ENCODE measurements around the gene STUM.
A peak's percentile ranks its signal among the peaks of the same experiment; 100 is the strongest.

STUM gene

DNA sequence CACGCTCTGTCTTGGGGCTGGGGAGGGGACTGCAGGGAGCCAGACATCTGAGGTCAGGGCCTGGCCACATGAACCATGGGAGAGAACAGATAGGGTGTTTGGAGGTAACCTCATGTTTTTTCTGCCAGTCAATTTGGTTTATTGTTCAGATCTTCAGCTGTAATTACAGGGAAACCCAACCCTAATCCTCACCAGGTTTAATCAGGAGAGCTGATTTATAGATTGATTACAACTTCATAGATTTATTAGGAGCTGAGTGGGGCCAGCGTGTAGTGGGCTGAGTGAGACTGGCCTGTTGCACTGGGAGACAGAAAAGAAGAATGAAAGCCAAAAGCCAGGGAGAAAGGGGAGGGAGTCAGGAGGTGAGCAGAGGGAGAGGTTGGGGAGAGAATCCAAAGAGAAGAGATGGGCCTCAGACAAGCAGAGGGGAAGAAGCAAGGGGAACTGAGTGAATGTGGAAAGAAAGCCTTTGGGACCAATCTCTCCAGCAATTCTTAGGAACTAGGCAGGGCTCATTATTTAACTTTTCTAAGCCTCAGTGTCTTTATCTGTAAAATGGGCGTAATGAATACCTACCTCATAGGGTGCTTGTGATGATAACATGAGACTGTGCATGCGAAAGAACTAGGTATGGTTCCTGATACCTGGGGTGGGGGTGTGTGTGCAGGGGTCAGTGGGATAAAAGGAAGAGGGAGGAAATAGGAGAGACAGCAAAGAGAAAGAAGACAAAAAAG lies 17.0 kb upstream of the STUM start:
- no peak for DNase-seq (ENCODE audit: low read depth)
- H3K4me3 ChIP-seq (ENCODE audit: low read depth, low read length): no peak overlapping the region

DNA sequence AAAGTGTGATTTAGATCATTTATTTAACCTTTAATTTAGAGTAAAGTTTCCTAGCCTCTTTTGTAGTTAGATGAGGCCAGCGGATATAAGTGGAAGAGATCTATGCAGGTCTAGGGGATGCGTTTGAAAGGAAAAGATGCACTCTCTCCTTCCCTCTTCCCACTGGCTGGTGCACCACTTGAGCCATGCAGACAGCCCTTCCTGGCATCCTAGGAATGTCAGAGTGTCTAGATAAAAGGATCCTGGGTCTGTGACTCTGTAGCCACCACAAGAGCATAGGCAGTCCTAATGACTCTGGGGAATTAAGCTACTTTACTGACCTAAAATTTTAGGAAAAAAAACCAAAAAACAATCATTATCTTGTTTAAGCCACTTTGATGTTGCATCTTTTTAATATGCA lies 16.0 kb upstream of the STUM start:
- H3K4me3 ChIP-seq (ENCODE audit: low read depth, low read length): no peak overlapping the region
- no peak for DNase-seq (ENCODE audit: low read depth)

DNA sequence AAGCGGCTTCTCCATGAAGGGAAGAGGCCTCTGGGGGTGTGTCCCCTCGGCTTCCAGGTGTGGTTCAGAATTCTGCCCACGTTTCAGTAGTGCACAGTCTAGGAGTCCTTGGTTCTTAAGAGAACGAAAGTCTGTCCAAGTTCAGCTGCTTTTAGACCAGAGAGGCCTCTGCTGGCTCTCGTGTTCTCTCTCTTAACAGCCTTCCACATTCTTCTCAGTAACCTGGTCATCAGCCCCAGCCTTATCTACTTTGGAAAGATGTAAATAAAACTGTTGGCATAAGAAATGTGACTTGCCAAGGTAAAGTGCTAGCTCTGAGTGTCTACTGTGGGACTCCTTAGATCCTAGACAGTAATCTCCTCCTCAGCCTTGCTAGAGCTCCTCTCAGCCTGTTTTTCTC lies 15.3 kb upstream of the STUM start:
- DNase-seq (ENCODE audit: low read depth): no peak
- no peak overlapping the region for H3K4me3 ChIP-seq (ENCODE audit: low read depth, low read length)

DNA sequence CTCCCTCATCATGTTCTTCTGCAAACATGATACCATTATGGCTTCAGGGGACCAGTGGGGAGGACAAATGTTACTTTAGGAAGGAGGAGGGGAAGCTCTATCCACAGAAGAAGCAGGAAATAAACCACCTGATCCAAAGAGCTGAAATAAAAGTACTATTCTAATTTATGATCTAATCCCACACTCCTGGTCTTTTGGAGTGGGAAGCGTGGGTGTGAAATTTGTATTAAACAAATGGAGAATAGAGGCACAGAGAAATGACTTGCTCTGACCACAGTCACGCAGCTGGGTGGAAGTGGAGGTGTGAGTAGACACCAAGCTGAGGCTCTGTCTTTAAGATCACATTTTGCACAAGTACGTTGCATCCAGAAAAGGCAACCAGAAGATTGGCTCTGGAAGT lies 14.5 kb upstream of the STUM start:
- H3K4me3 ChIP-seq (ENCODE audit: low read depth, low read length): no peak overlapping the region
- no peak for DNase-seq (ENCODE audit: low read depth)

DNA sequence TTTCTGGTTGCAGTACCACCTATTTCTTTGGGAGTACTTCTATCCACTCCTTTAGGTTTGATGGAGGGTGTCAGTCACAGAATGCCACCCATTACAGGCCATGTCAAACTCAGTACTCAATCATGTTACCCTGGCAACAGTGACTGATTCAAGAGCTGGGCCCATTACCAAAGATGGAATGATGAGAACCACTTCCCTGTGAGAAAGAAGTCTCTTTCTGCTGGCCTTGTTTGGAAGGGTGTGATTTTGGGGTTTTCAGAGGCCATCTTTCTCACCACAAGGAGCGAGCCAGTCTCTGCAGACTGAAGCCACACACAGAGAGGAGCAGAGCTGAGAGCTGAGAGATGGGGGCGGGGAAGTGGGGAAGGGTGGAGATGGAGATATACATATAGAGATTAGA lies 13.9 kb upstream of the STUM start:
- DNase-seq (ENCODE audit: low read depth): no peak
- H3K4me3 ChIP-seq (ENCODE audit: low read depth, low read length): no peak overlapping the region

DNA sequence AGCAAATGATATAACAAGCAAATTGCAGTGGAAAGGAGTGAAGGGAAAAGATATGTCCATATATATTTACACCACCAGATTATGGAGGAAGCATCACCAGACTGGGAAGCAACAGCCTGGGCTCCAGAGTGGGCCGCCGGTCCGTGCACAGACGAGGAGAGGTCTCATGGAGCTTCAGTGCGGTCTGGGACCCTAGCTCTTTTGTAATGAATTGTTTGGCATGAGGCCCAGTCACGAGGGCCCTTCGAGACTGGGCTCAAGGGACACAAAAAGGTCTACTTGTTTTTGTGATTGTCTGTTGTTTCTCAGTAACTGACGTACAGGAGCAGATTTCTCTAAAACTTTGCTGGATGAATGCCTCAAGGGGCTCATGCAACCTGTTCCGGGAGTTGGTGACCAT lies 12.9 kb upstream of the STUM start:
- no peak for DNase-seq (ENCODE audit: low read depth)
- no peak overlapping the region for H3K4me3 ChIP-seq (ENCODE audit: low read depth, low read length)

DNA sequence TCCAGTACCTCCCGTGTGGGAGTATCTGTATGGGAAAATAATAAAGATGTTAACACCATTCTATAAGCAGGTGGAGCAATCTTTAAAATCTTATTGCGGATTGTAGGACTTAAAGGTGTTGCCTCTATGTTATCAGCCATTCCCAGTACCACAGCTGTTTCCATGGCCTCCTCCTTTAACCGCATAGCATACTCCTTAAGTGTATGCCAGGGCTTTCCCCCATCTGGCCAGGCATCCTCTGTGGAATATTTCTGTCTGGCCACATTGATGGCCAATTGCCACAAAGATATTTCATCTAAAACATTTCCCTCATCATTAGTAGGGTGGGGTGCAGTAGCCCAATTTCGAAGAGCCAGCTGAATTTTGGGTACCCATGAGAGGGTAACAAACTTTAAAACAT lies 7.3 kb upstream of the STUM start:
- DNase-seq (ENCODE audit: low read depth): no peak
- H3K4me3 ChIP-seq (ENCODE audit: low read depth, low read length): no peak overlapping the region

DNA sequence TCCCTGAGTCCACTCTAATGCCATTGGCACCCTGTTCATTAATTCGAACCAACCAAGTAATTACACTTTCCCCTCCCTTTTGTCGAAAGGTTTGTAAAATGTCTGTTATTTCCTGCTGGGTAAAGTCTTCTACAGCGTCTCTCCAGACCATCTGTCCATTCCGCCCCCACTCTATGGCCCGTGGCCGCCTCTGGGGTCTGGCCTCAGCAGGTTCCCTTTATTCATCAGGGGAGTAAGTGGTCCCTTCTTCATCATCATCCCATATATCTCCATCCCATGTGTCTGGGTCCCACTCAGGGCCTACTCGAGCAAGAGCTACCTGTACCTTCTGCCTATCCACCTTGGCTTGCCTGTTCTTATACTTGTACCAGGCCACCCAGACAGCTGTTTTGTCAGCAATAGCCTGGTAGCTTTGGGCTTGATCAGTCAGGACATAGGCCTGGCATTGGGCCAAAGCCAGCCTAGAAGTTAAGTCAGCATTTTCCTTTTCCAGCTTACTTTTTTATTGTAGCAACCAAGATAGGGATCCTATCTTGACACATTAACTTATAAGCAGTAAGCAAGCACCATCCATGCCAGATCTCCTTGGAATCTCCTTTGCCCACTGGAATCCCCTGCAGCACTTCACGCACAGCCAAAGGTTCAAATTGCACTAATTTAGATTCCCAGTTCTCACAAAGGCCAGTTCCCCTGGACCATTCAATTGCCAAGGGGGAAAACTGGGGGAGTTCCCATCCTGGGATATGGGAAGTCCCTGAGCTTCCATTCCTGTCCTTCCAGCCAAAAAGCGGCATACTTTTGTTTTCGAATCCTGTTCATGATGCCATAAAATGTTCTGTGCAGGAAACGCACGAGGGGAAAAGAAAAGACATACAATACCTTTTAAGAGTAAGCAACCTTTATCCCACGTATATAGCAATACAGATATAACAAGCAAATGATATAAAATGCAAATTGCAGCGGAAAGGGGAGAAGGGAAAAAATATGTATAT lies 6.6 kb upstream of the STUM start:
- no peak for DNase-seq (ENCODE audit: low read depth)
- no peak overlapping the region for H3K4me3 ChIP-seq (ENCODE audit: low read depth, low read length)

DNA sequence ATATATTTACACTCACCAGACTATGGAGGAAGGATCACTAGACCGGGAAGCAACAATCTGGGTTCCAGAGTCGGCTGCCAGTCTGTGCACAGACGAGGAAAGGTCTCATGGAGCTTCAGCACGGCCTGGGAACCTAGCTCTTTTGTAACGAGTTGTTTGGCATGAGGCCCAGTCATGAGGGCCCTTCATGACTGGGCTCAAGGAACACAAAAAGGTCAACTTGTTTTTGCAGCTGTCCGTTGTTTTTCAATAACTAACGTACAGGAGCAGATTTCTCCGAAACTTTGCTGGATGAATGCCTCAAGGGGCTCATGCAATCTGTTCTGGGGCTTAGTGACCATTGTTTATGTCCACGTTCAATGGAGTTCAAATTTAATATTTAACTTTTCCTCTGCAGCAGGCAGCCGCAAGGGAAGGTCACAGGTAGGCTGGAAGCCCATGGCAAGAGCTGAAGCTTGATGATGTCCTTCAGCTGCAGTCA lies 5.9 kb upstream of the STUM start:
- no peak overlapping the region for H3K4me3 ChIP-seq (ENCODE audit: low read depth, low read length)
- no peak for DNase-seq (ENCODE audit: low read depth)

DNA sequence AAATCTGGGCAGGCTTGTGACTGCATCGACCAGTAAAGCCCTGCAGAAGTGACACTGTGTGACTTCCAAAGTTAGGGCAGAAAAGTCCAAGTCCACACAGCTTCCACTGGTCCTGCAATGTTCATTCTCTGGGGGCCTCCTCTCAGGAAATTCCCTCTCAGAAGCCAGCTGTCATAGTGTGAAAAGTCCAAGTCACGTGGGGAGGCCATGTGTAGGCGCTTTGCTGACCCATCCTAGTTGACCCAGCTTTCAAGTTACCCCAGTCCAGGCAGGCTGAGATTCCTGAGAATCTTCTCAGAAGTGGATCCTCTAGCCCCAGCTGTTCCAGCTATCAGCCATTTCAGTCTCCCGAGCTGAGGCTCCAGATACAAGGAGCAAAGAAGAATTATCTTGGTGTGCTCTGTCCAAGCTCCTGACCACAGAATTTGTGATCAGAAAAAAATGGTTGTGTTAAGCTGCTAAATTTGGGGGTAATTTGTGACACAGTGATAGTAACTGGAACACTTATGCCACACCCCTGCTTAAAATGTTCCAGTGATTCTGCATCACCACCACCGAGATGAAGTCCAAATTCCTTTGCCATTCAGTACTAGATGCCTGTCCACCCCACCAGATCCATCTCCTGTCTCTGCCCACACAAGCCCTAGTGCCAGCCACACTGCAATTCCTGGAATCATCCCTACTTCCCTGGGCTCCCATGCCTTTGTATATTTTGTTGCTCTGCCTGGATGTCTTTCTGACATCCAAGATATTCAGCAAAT lies 2.5 kb upstream of the STUM start:
- no peak for DNase-seq (ENCODE audit: low read depth)
- no peak overlapping the region for H3K4me3 ChIP-seq (ENCODE audit: low read depth, low read length)

DNA sequence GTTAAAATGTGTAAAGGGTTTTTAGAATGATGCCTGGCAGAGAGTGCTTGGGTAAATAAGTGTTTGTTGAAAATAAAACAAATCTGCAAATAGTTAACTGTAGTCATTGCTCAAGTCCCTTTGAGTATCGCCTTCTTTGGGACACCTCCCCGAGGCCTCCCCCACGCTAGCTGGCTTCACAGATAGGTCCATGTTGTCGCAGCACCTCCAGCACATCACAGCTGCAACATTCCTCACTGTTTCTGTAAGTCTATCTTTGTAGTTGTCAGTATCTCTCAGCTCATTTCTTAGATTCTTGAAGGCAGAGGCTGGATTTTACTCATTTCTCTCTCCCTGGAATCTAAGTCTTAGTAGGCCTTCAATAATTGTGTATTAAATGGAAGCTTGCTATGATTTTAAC lies 1.6 kb upstream of the STUM start:
- no peak for DNase-seq (ENCODE audit: low read depth)
- no peak overlapping the region for H3K4me3 ChIP-seq (ENCODE audit: low read depth, low read length)

DNA sequence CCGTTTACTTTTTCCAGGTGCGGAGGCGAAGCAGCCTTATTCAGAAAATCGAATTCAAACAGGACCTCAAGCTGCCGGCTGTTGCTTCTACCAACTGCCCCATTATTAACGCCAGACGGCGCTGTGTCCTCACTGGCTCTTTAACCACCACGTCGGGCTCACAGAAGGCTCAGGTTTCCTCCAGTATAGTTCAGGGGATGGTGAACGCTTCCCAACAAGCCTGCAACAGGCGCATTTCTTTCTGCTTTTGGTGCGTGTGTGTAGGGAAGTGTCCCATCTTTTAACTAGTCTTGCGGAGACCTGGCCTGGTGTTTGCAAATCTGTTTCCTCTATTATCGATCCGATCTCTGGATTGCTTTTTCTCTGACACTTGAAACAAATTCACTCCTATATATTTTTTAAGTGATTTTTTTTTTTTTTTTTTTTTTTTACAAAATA lies 791 bp upstream of the STUM start:
- DNase-seq (ENCODE audit: low read depth): peak; percentile 56
- H3K4me3 ChIP-seq (ENCODE audit: low read depth, low read length): no peak overlapping the region

DNA sequence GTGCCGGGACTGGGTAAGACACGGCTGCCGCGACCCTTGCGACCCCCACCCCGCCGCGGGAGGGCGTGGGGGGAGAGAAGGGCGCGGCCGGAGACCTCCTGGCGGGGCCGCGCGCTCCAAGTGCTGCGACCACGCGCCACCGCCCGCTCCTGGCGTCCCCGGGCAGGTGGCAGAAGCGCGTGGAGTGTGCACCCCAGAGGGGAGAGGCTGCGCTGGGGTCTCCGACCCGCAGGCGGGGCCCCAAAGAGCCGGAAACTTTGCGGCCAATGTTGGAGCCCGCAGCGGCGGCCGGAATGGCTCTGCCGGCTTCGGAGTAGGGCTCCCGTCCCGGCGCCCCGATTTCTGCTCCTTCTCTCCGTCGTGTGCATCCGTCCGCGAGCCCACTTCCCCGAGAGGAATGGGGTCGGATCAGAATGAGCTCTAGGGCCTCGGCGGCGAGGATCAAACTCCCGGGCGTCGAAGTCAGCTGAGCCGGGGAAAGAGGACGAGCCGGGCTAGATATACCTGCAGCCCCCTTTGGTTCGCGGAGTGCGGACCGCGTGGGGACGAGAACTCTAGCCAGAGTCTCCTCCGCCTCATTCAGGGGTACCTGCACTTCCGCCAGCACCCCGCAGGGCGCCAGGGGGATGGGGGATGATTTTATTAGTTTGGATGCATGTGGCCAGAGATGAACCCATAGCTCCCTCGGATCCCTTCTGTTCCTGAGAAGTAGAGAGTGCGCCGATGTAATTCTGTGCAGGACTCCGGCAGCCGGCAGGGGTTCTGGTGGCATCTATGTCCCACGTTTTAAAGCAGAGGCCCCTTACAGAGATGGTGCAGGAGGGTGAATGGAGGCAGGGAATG lies 751 bp downstream of the STUM start:
- no peak for DNase-seq (ENCODE audit: low read depth)

DNA sequence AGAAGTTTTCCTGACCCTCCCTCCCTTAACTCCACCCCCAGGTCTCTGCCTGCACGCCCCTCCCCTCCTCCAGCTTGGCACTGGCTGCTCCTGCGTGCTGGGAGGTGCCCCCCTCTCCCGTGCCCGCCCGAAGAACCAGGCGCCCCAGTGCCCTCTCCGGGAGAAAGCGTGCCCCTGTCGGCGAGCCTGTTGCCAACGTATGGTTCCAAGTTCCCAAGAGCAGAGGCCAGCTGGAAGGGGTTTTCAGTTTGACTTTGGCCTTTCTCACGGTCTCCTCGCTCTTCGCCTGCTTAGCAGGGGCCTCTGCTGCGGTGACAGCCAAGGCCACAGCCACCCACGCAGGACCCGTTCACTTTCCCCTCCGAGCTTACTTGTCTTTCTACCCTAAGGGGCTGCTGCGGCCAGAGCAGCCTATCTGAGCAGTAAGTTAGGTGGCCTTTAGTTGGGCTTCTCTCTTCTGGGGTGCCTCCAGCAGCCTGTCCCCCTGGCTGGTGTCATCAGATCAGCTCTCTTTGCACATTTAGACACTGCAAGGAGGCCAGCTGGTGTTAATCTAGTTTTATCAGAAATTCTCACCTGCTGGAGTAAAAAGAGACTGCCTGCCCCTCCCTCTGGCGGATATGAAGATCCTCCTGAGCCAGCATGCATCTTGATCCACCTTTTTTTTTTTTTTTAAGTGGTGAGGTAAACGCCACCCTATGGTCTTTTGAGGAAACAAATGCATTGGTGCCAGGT lies 1.5 kb downstream of the STUM start:
- DNase-seq (ENCODE audit: low read depth): no peak
- H3K4me3 ChIP-seq (ENCODE audit: low read depth, low read length): no peak overlapping the region

More for the DNA sequence above, 751 bp downstream of the STUM start:
- peak overlapping the region; percentile 27 for H3K4me3 ChIP-seq (ENCODE audit: low read depth, low read length)

DNA sequence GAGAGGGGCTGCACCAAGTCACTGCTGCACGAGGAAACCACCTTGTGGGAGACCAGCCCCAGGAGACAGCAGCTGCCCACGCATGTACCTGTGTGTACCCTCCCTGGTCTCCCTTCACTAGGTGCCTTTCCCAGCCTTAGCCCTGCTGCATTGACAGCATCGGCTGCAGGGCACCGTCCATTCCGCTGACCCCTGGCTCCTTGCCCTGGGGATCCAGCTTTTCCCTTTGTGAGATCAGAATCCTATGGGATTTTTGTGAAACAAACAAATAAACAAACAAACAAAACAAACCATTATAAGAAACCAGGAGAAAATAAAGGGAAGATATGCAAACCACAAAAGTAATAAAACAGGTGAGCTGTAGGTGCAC lies 2.1 kb downstream of the STUM start:
- DNase-seq (ENCODE audit: low read depth): no peak
- no peak overlapping the region for H3K4me3 ChIP-seq (ENCODE audit: low read depth, low read length)

DNA sequence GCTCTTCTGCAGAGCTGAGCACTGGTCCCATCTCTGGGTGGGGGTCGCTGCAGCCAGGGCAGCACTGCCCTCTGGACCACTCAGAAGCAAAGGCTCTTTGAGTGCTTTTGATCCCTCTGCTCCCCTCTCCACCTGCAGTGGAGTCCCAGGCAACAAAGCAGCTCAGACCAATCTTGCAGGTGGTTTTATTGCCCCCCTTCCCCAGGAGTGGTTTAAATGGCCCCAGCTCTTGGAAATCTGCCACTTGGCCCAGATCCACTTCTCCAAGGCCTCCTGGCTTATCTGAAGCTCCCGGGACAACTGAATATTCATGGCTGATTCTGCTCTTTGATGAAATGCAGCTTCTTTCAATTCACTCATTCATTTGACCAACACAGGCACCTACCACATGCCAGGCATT lies 2.7 kb downstream of the STUM start:
- H3K4me3 ChIP-seq (ENCODE audit: low read depth, low read length): no peak overlapping the region
- no peak for DNase-seq (ENCODE audit: low read depth)

DNA sequence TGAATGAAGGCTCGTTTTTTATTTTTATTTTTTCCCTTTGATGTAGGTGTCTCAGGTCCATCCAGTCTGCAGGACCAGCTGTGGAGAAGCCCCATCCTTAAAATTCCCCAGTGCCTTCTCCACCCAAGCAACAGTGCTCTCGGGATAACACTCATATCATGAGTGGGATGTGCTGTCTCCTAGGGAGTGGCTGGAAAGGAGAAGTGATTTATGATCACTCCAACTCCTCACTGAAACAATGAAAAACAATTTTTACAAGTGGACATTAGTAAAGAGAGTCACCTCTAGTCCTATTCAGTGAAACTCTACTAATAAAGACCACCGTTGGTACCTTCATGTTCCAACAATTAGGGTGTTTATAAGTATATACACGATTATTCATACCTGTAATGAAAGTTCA lies 3.5 kb downstream of the STUM start:
- H3K4me3 ChIP-seq (ENCODE audit: low read depth, low read length): no peak overlapping the region
- no peak for DNase-seq (ENCODE audit: low read depth)

DNA sequence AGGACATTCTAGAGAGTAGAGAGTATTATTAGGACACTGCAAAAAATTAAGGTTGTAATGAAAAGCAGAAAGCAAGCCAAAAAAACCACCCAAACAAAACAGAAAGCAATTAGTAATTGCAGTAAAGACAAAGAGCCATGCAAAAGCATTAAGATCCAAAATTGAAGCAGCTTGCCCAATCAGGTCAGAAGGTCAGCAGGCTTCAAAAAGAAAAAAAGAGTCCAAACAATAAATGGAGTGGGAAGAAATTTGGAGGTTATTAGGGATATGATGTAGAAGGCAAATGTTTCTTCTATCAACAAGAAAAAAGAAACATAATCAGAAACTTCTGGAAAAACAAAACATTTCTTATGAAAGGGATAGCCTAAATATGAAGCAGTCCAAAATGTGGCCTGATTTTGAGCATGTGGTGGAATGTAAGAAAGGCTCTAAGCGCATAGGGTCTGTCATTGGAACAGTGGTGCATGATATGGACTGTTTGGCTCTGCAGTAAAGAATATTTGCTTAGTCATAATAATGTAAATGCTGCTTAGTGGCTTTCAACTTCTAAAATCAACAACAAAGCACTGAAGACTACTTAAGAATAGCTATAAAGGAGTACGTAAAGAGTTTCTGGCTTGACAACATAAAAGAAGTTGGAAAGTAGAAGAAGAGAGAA lies 4.8 kb downstream of the STUM start:
- no peak overlapping the region for H3K4me3 ChIP-seq (ENCODE audit: low read depth, low read length)
- DNase-seq (ENCODE audit: low read depth): no peak

Measured in skeletal muscle cell (primary cell).